Trophoblast cell (in vitro differentiated cells and primary cell): ENCODE measurements around the gene ARHGEF3.

ENCODE experiments used
- DNase-seq, 2 donors: peaks; one replicate each; pipeline ENCODE4 v3.0.0-alpha.2; 2016
- H2AFZ ChIP-seq: 2 replicates; pipeline ENCODE4 v1.6.1; 2013; ENCODE audit warnings: low read length, moderate library complexity, mild to moderate bottlenecking; ENCODE audit not compliant: insufficient read depth, poor library complexity
- H2AK5ac ChIP-seq: 2 replicates; pipeline ENCODE4 v1.6.1; 2013; ENCODE audit warnings: mild to moderate bottlenecking, low read length
- H2BK120ac ChIP-seq: 2 replicates; pipeline ENCODE4 v1.6.1; 2013; ENCODE audit warnings: low read length, mild to moderate bottlenecking, moderate library complexity; ENCODE audit not compliant: insufficient read depth, poor library complexity
- H2BK12ac ChIP-seq: 2 replicates; pipeline ENCODE4 v1.6.1; 2013; ENCODE audit warnings: mild to moderate bottlenecking, low read length, moderate library complexity
- H2BK5ac ChIP-seq: 2 replicates; pipeline ENCODE4 v1.6.1; 2013; ENCODE audit warnings: low read length, low read depth, moderate library complexity, mild to moderate bottlenecking; ENCODE audit not compliant: poor library complexity
- H3K14ac ChIP-seq: 2 replicates; pipeline ENCODE4 v1.6.1; 2013; ENCODE audit warnings: mild to moderate bottlenecking, low read length
- H3K18ac ChIP-seq: 2 replicates; pipeline ENCODE4 v1.6.1; 2013; ENCODE audit warnings: mild to moderate bottlenecking, low read length
- H3K23ac ChIP-seq: 2 replicates; pipeline ENCODE4 v1.6.1; 2013; ENCODE audit warnings: low read length
- H3K27ac ChIP-seq: 2 replicates; pipeline ENCODE4 v1.5.1; 2013; ENCODE audit warnings: low read depth, mild to moderate bottlenecking, inconsistent platforms, low read length, moderate library complexity
- H3K27me3 ChIP-seq: 2 replicates; pipeline ENCODE4 v1.6.1; 2013; ENCODE audit warnings: inconsistent platforms, mild to moderate bottlenecking, low read length, moderate library complexity; ENCODE audit not compliant: insufficient read depth
- H3K36me3 ChIP-seq, 2 experiments: 1 replicate in 1 of 2; 2 replicates in 1 of 2; pipeline ENCODE4 v1.6.1; 2013; ENCODE audit warnings: low read length in 2 of 2, mild to moderate bottlenecking in 2 of 2, moderate library complexity in 1 of 2; ENCODE audit not compliant: insufficient read depth in 2 of 2, control insufficient read depth in 1 of 2
- H3K4ac ChIP-seq: 2 replicates; pipeline ENCODE4 v1.6.1; 2013; ENCODE audit warnings: low read depth, mild to moderate bottlenecking, low read length, moderate library complexity
- H3K4me1 ChIP-seq, 2 experiments: 1 replicate in 1 of 2; 2 replicates in 1 of 2; pipeline ENCODE4 v1.6.1; 2013; ENCODE audit warnings: low read length in 2 of 2, mild to moderate bottlenecking in 2 of 2, moderate library complexity in 1 of 2; ENCODE audit not compliant: insufficient read depth in 2 of 2, control insufficient read depth in 1 of 2
- H3K4me2 ChIP-seq: 2 replicates; pipeline ENCODE4 v1.6.1; 2013; ENCODE audit warnings: inconsistent platforms, mild to moderate bottlenecking, low read length, moderate library complexity
- H3K4me3 ChIP-seq: 2 replicates; pipeline ENCODE4 v1.5.1; 2013; ENCODE audit warnings: mild to moderate bottlenecking, low read depth, low read length, inconsistent platforms
- H3K79me1 ChIP-seq: one replicate; pipeline ENCODE4 v1.6.1; 2013; ENCODE audit warnings: low read length
- H3K79me2 ChIP-seq: 2 replicates; pipeline ENCODE4 v1.6.1; 2013; ENCODE audit warnings: low read length, mild to moderate bottlenecking; ENCODE audit not compliant: control insufficient read depth, insufficient read depth, poor library complexity
- H3K9ac ChIP-seq: 2 replicates; pipeline ENCODE4 v1.6.1; 2013; ENCODE audit warnings: mild to moderate bottlenecking, low read length
- H3K9me3 ChIP-seq: 2 replicates; pipeline ENCODE4 v1.6.1; 2013; ENCODE audit warnings: low read depth, mild to moderate bottlenecking, control low read depth, inconsistent platforms, low read length; ENCODE audit not compliant: insufficient read depth
- H4K12ac ChIP-seq: 2 replicates; pipeline ENCODE4 v1.6.1; 2013; ENCODE audit warnings: low read depth, mild to moderate bottlenecking, low read length, moderate library complexity
- H4K8ac ChIP-seq: 2 replicates; pipeline ENCODE4 v1.6.1; 2013; ENCODE audit warnings: low read depth, mild to moderate bottlenecking, low read length, moderate library complexity
- H4K91ac ChIP-seq: one replicate; pipeline ENCODE4 v1.6.1; 2013; ENCODE audit warnings: low read depth, mild to moderate bottlenecking, low read length, moderate library complexity
- WGBS: extraction: QIAGEN DNeasy Blood & Tissue Kit; methylation state at CpG from one replicate; pipeline ENCODE4 v1.1.7; 2013; ENCODE audit warnings: missing lambda C conversion rate; ENCODE audit not compliant: insufficient read length, insufficient coverage; ENCODE audit errors: extremely low coverage; 5-methylcytosine and 5-hydroxymethylcytosine counted together

Gene ARHGEF3

GRCh38 chr3:56782215-56782614 lies 19.5 kb downstream of the ARHGEF3 start:
- Histone ChIP-seq H3K4me3 (no peak overlapping the region), H3K27me3 (no peaks in the 10 kb centered on the region), H3K79me2 (no peaks in the 10 kb centered on the region), H3K14ac (no peak overlapping the region), H3K18ac (no peak overlapping the region), H2AK5ac (no peak overlapping the region), H3K9ac (no peak overlapping the region), H2BK12ac (no peak overlapping the region), H4K8ac (no peak overlapping the region), H3K36me3 (no peaks in the 10 kb centered on the region), H2AFZ (no peak overlapping the region), H3K4me1 (peaks cover 0 to 5% of the 10 kb centered on the region in 2 experiments), H3K27ac (no peak overlapping the region), H3K79me1 (no peaks in the 10 kb centered on the region), H3K4ac (no peak overlapping the region), H3K4me2 (no peak overlapping the region), H4K12ac (no peak overlapping the region), H4K91ac (no peak overlapping the region), H3K9me3 (no peaks in the 10 kb centered on the region), H2BK120ac (no peak overlapping the region), H3K23ac (no peak overlapping the region), H2BK5ac (no peak overlapping the region)
- no CpG with 5 or more reads among the region's 4 CpGs for WGBS
- peak in 1 of 2 donors; percentile 23 for DNase-seq

GRCh38 chr3:56781762-56782161 lies 20.0 kb downstream of the ARHGEF3 start:
- H3K36me3 ChIP-seq = no peaks in the 10 kb centered on the region
- no peak overlapping the region for H3K4me2 ChIP-seq
- no peak overlapping the region for H4K91ac ChIP-seq
- H3K23ac ChIP-seq = no peak overlapping the region
- no peaks in the 10 kb centered on the region for H3K27me3 ChIP-seq
- no peaks in the 10 kb centered on the region for H3K79me1 ChIP-seq
- peaks cover 0 to 5% of the 10 kb centered on the region in 2 experiments for H3K4me1 ChIP-seq
- no peak overlapping the region for H2BK12ac ChIP-seq
- no peak overlapping the region for H3K18ac ChIP-seq
- H3K9me3 ChIP-seq = no peaks in the 10 kb centered on the region
- H4K8ac ChIP-seq = no peak overlapping the region
- no peaks in the 10 kb centered on the region for H3K79me2 ChIP-seq
- no peak overlapping the region for H2BK120ac ChIP-seq
- H4K12ac ChIP-seq = no peak overlapping the region
- no peak overlapping the region for H2BK5ac ChIP-seq
- H3K4me3 ChIP-seq = no peak overlapping the region
- DNase-seq = no peak
- no peak overlapping the region for H3K9ac ChIP-seq
- no peak overlapping the region for H2AK5ac ChIP-seq
- H3K27ac ChIP-seq = no peak overlapping the region
- WGBS = no CpG with 5 or more reads among the region's 2 CpGs
- H3K14ac ChIP-seq = no peak overlapping the region
- H3K4ac ChIP-seq = no peak overlapping the region
- no peak overlapping the region for H2AFZ ChIP-seq

- Histone ChIP-seq H3K27me3 (no peaks in the 10 kb centered on the region), H3K36me3 (no peaks in the 10 kb centered on the region), H3K18ac (no peak overlapping the region), H3K14ac (no peak overlapping the region), H4K8ac (no peak overlapping the region), H2BK5ac (no peak overlapping the region), H2AK5ac (no peak overlapping the region), H3K4me1 (peaks cover 0 to 5% of the 10 kb centered on the region in 2 experiments), H2BK120ac (no peak overlapping the region), H3K23ac (no peak overlapping the region), H2AFZ (no peak overlapping the region), H4K91ac (no peak overlapping the region), H3K79me1 (no peaks in the 10 kb centered on the region), H3K9ac (no peak overlapping the region), H3K4me2 (no peak overlapping the region), H3K27ac (no peak overlapping the region), H4K12ac (no peak overlapping the region), H3K79me2 (no peaks in the 10 kb centered on the region), H3K4ac (no peak overlapping the region), H2BK12ac (no peak overlapping the region), H3K4me3 (no peak overlapping the region), H3K9me3 (no peaks in the 10 kb centered on the region)
- DNase-seq = no peak
- WGBS = no CpG with 5 or more reads among the region's 2 CpGs
Observed at GRCh38 chr3:56780936-56781335, 20.8 kb downstream of the ARHGEF3 start.

GRCh38 chr3:56778893-56779292 lies 22.9 kb downstream of the ARHGEF3 start:
- DNase-seq = no peak
- Histone ChIP-seq H3K79me1 (no peaks in the 10 kb centered on the region), H2BK12ac (no peak overlapping the region), H2BK120ac (no peak overlapping the region), H4K8ac (no peak overlapping the region), H3K4ac (no peak overlapping the region), H3K9ac (no peak overlapping the region), H3K4me2 (no peak overlapping the region), H3K14ac (no peak overlapping the region), H3K27ac (no peak overlapping the region), H3K4me1 (peaks cover 0 to 2% of the 10 kb centered on the region in 2 experiments), H3K4me3 (no peak overlapping the region), H3K18ac (no peak overlapping the region), H3K79me2 (no peaks in the 10 kb centered on the region), H3K9me3 (no peaks in the 10 kb centered on the region), H4K91ac (no peak overlapping the region), H3K27me3 (no peaks in the 10 kb centered on the region), H3K23ac (no peak overlapping the region), H3K36me3 (no peaks in the 10 kb centered on the region), H2AFZ (no peak overlapping the region), H2AK5ac (no peak overlapping the region), H2BK5ac (no peak overlapping the region), H4K12ac (no peak overlapping the region)
- WGBS = no CpG with 5 or more reads among the region's 2 CpGs
